GM06990 (cell line): ENCODE results near the gene MTA1.

Experiments used
- DNase-seq: peaks from one replicate; pipeline ENCODE4 v3.0.0-alpha.2; 2011; ENCODE audit not compliant: insufficient read length; ENCODE audit errors: extremely low read depth
- H3K27me3 ChIP-seq: replicated peaks from 2 replicates; pipeline ENCODE4 v1.6.0; 2011; ENCODE audit warnings: low read length; ENCODE audit not compliant: control insufficient read depth, insufficient read depth
- H3K36me3 ChIP-seq: 2 replicates; pipeline ENCODE4 v1.5.1; 2011; ENCODE audit warnings: low read length; ENCODE audit not compliant: control insufficient read depth, insufficient read depth
- H3K4me3 ChIP-seq: replicated peaks from 2 replicates; pipeline ENCODE4 v1.5.1; 2011; ENCODE audit warnings: low read depth, mild to moderate bottlenecking, control low read depth, low read length
- TF ChIP-seq, protein P1 (sequence below): IDR thresholded peaks from 2 replicates; pipeline ENCODE4 v1.5.1; 2011; ENCODE audit warnings: low read length, control low read depth, mild to moderate bottlenecking, inconsistent platforms; ENCODE audit not compliant: insufficient read depth, poor library complexity, severe bottlenecking

MTA1 gene

DNA sequence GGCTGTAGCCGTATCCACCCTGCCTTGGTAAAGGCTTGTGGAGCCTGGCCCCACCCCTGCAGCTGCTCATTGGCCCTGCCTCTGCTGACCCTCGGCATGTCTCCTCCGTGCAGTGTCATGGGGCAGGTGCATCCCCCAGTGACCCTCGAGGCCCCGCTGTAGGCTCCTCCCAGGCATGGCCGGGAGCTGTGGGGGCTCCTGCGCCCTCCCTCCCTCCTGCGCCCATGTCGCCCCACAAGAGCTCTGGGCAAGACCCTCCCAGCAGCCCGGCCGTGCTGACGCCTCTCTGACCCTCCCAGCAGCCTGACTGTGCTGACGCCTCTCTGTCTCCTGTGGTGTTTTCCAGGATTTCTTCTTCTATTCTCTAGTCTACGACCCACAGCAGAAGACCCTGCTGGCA is 34.2 kb downstream of the MTA1 start:
- no peaks in the 10 kb centered on the region for H3K27me3 ChIP-seq
- H3K4me3 ChIP-seq = no peak overlapping the region
- no peak for DNase-seq
- peaks cover 20% of the 10 kb centered on the region for H3K36me3 ChIP-seq
- TF ChIP-seq, protein P1, sequence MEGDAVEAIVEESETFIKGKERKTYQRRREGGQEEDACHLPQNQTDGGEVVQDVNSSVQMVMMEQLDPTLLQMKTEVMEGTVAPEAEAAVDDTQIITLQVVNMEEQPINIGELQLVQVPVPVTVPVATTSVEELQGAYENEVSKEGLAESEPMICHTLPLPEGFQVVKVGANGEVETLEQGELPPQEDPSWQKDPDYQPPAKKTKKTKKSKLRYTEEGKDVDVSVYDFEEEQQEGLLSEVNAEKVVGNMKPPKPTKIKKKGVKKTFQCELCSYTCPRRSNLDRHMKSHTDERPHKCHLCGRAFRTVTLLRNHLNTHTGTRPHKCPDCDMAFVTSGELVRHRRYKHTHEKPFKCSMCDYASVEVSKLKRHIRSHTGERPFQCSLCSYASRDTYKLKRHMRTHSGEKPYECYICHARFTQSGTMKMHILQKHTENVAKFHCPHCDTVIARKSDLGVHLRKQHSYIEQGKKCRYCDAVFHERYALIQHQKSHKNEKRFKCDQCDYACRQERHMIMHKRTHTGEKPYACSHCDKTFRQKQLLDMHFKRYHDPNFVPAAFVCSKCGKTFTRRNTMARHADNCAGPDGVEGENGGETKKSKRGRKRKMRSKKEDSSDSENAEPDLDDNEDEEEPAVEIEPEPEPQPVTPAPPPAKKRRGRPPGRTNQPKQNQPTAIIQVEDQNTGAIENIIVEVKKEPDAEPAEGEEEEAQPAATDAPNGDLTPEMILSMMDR = no peak

DNA sequence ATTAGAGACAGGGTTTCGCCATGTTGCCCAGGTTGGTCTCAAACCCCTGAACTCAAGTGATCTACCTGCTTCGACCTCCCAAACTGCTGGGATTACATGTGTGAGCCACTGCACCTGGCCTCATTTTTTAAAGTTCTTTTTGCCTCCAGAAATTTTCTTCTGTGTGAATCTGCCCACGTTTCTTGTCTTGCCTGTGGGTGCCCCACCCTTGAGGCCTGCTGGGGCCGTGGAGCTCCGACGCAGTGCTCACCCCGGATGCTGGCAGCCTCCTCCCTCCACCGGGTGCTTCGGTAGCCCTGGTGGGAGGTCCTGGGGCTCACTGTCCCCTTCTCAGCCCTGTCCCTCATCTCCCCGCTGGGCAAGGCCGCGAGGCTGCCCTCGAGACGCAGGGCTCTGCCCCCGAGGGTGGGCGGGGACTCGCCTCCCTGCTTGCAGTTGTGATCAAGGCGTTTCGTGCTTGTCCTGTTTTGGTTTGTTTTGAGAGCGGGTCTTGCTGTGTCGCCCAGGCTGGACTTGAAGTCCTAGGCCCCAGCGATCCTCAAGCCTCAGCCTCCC is 35.5 kb downstream of the MTA1 start:
- H3K36me3 ChIP-seq = peaks cover 17% of the 10 kb centered on the region
- DNase-seq = no peak
- H3K4me3 ChIP-seq = no peak overlapping the region
- H3K27me3 ChIP-seq = no peaks in the 10 kb centered on the region
- TF ChIP-seq, protein P1 = no peak

DNA sequence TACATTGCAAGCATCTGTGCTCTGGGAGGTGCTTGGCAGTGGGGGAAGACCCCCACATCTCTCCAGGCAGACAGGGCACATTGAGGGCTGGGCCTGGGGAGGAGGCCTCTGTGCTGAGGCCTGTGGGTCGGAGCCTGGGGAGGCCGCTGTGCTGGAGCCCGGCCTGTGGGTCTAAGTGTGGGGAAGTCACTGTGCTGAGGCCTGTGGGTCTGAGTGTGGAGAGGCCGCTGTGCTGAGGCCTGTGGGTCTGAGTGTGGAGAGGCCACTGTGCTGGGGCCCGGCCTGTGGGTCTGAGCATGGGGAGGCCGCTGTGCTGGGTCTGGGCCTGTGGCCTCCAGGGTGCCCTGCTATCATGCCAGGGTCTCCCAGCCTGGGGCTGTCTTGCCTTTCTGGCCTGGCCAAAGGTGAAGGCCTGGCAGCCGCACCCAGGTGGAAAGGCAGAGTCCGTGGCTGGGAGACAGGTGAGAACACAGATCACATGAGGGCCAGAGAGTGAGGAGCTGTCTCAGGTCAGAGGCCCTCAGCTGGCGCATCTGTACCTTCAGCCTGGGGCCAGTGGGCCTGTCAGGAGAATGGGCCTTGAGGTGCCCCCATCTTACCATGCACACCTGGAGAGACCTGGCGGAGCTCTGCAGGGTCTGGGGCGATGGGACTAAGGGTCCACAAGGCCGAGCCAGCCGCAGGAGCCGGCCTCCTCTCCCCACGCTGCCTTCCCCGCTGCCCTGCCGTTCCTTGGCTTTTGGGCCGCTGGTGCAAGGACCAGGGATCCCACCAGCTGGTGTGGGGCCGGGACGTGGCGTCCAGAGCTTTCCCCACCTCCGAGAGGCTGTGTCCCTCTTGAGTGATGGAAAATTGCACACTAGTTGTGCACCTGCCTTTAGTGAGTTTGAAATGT is 36.4 kb downstream of the MTA1 start:
- TF ChIP-seq, protein P1 = no peak
- H3K36me3 ChIP-seq = peaks cover 16% of the 10 kb centered on the region

DNA sequence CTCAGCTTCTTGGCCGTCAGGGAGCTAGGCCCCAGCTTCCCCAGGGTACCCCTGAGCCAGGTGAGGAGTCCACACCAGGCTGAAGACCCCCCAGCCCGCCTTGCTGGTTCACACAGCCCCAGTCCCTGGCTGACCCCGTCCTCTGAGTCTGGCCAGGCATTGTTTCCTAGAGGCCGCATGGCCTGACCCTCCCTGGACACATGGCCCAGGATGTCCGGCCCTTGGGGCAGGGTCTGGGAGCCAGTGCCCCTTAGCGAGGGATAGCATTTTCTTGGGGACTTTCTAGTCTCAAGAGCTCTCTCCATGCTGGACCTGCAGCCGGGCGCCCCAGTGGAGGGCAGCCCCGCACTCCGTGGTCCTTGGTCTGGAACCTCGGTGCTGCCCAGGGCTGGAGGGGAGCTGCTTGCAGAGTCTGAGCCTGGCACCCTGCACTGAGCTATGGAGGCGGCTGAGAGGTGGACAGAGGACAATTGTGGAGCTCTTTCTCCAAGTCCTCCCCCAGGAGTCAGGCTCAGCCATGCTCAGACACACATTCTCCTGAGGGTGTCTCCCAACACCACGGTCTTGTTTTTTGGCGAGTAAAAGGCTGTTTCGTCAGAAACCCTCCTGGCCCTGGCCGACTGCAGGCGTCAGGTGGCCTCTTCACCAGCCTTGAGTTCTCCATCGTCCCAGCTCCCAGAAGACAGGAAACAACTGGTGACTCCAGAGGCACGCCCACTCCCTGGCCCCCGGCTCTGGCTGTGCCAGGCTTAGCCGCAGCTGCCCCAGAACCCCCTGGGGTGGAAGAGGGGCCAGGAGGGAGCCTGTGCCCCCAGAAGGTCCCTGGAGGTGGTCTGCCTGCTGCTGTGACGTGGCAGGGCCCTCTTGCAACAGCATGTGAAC is 37.4 kb downstream of the MTA1 start:
- H3K36me3 ChIP-seq = peaks cover 14% of the 10 kb centered on the region
- DNase-seq = no peak

More for the DNA sequence above, 36.4 kb downstream of the MTA1 start:
- no peaks in the 10 kb centered on the region for H3K27me3 ChIP-seq
- H3K4me3 ChIP-seq = no peak overlapping the region
- DNase-seq = no peak

DNA sequence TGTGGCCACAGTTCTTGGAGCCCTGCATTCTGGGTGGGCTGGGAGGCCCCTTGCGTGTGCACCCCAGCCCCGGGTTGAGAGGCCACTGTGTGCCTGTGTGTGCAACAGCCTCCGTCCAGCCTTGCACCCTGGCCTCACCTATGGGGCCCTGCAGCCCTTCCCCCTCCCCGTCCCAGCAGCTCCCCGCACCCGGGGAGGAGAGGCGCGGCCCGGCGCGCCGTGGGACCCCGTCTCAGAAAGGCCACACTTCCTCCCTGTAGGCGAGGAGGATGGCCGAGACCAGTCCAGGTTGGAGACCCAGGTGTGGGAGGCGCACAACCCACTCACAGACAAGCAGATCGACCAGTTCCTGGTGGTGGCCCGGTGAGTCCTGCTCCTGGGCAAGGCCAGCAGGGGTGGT is 38.4 kb downstream of the MTA1 start:
- peaks cover 16% of the 10 kb centered on the region for H3K36me3 ChIP-seq

More for the DNA sequence above, 37.4 kb downstream of the MTA1 start:
- Histone ChIP-seq H3K27me3 (no peaks in the 10 kb centered on the region), H3K4me3 (no peak overlapping the region)
- TF ChIP-seq, protein P1 = no peak

More for the DNA sequence above, 38.4 kb downstream of the MTA1 start:
- no peaks in the 10 kb centered on the region for H3K27me3 ChIP-seq
- no peak for DNase-seq
- TF ChIP-seq, protein P1 = no peak
- H3K4me3 ChIP-seq = no peak overlapping the region
